ENCODE data around the gene VPS4A.

- no peak for TF ChIP-seq CTCF (IDR thresholded peaks at IDR 0.05)
- TF ChIP-seq POLR2AphosphoS5 (IDR thresholded peaks at IDR 0.05), result no peak
Measured at GRCh38 chr16:69293401-69293800, 17.7 kb upstream of the VPS4A start.
